Activated CD4-positive, alpha-beta T cell treated with anti-CD3 and anti-CD28 coated beads for 36 hours (primary cell): ENCODE data around the gene CTDSP2. TPM values are rescaled to one million over a fixed set of nuclear protein-coding genes. Genes with fewer than 3 reads are reported as not detected.

Experiments
- ATAC-seq: fragments of 200-7000 bp; cut with Tn5 transposase; one replicate; pipeline ENCODE4 v1.10.0; 2021; ENCODE audit warnings: mild to moderate bottlenecking, moderate library complexity
- CTCF ChIA-PET: fragments of 350-600 bp; sonication (Branson Sonifier 250); formaldehyde crosslinking; loops from one replicate; lab custom pipeline; 2021; ENCODE audit warnings: antibody characterized with exemption; lab: Charles Lee
- POLR2A ChIA-PET: fragments of 350-600 bp; sonication (Branson Sonifier 250); formaldehyde crosslinking; loops from one replicate; lab custom pipeline; 2021; ENCODE audit warnings: antibody characterized with exemption, inconsistent platforms; lab: Charles Lee
- DNase-seq: peaks from one replicate; pipeline ENCODE4 v3.0.0-alpha.2; 2020
- H3K27ac Mint-ChIP-seq: one replicate; pipeline ENCODE4 v1.8.0; 2021; ENCODE audit warnings: mixed read lengths
- H3K27me3 Mint-ChIP-seq: one replicate; pipeline ENCODE4 v1.8.0; 2021; ENCODE audit warnings: mixed read lengths
- H3K36me3 Mint-ChIP-seq: one replicate; pipeline ENCODE4 v1.8.0; 2021; ENCODE audit warnings: low read depth, mixed read lengths
- H3K4me1 Mint-ChIP-seq: one replicate; pipeline ENCODE4 v1.8.0; 2021; ENCODE audit warnings: mixed read lengths
- H3K4me3 Mint-ChIP-seq: one replicate; pipeline ENCODE4 v1.8.0; 2021; ENCODE audit warnings: mild to moderate bottlenecking, moderate library complexity, mixed read lengths
- H3K9me3 Mint-ChIP-seq: one replicate; pipeline ENCODE4 v1.8.0; 2021; ENCODE audit warnings: low read depth, mixed read lengths
- intact Hi-C, 2 experiments: fragments of 100-400 bp; cut with DNase I in 1 of 2; cut with micrococcal nuclease in 1 of 2; formaldehyde crosslinking; loops; one replicate each; pipeline versions ENCODE4 v1.14.2 to v1.15.1; 2022 to 2024; cut with DNase I, micrococcal nuclease
- total RNA-seq, 2 experiments: library from RNA; stranded (reverse); gene quantifications; one replicate each; pipeline ENCODE4 v1.2.3, GENCODE V29; 2021

CTDSP2 gene
- total RNA-seq, 2 experiments from 2014 or later: 80.9 to 85.4 TPM

GRCh38 chr12:57877876-57878275 lies 31.3 kb upstream of the CTDSP2 start:
- H3K36me3 Mint-ChIP-seq: no peaks in the 10 kb centered on the region
- no peak overlapping the region for H3K4me3 Mint-ChIP-seq
- H3K4me1 Mint-ChIP-seq: peaks cover 10% of the 10 kb centered on the region
- DNase-seq (no peak), ATAC-seq (no peak)
- no peaks in the 10 kb centered on the region for H3K9me3 Mint-ChIP-seq
- ChIA-PET POLR2A (no interaction called here), CTCF (interaction anchor here (0.6 to 2.6 kb wide), 4 partner anchors 12 to 74 kb away, joined by 3 to 7 read pairs (median 4); no protein-coding TSS in a partner anchor)
- no peak overlapping the region for H3K27ac Mint-ChIP-seq
- intact Hi-C loops: no loop called here
- H3K27me3 Mint-ChIP-seq: peaks cover 2% of the 10 kb centered on the region

GRCh38 chr12:57875753-57876547 lies 29.4 kb upstream of the CTDSP2 start:
- ATAC-seq (peak; percentile 66), DNase-seq (no peak)
- H3K36me3 Mint-ChIP-seq: no peaks in the 10 kb centered on the region
- H3K9me3 Mint-ChIP-seq: no peaks in the 10 kb centered on the region
- CTCF ChIA-PET: interaction anchor here (0.7 to 2.6 kb wide), 5 partner anchors 11 to 39 kb away, joined by 3 to 7 read pairs (median 5); no protein-coding TSS in a partner anchor
- intact Hi-C loops: no loop called here
- H3K27me3 Mint-ChIP-seq: peaks cover 2% of the 10 kb centered on the region
- H3K4me3 Mint-ChIP-seq: no peak overlapping the region
- POLR2A ChIA-PET: no interaction called here
- no peak overlapping the region for H3K27ac Mint-ChIP-seq
- peaks cover 10% of the 10 kb centered on the region for H3K4me1 Mint-ChIP-seq

- DNase-seq (no peak), ATAC-seq (no peak)
- peaks cover 2% of the 10 kb centered on the region for H3K27me3 Mint-ChIP-seq
- CTCF ChIA-PET: interaction anchor here (0.6 to 1.7 kb wide), 4 partner anchors 9 to 63 kb away, joined by 3 to 7 read pairs (median 4); no protein-coding TSS in a partner anchor
- intact Hi-C loops: no loop called here
- H3K9me3 Mint-ChIP-seq: no peaks in the 10 kb centered on the region
- no peak overlapping the region for H3K4me3 Mint-ChIP-seq
- H3K27ac Mint-ChIP-seq: no peak overlapping the region
- H3K4me1 Mint-ChIP-seq: peaks cover 10% of the 10 kb centered on the region
- no peaks in the 10 kb centered on the region for H3K36me3 Mint-ChIP-seq
- POLR2A ChIA-PET: interaction anchor here (0.5 kb wide), 1 partner anchor 289 kb away, joined by 5 read pairs; no protein-coding TSS in a partner anchor
Measured at GRCh38 chr12:57874166-57875108, 27.9 kb upstream of the CTDSP2 start.

GRCh38 chr12:57872362-57872761 lies 25.8 kb upstream of the CTDSP2 start:
- intact Hi-C loops: no loop called here
- ChIA-PET CTCF (interaction anchor here (0.6 to 1.7 kb wide), 3 partner anchors 40 to 70 kb away, joined by 3 to 4 read pairs (median 3); no protein-coding TSS in a partner anchor), POLR2A (no interaction called here)
- Mint-ChIP-seq H3K4me3 (no peak overlapping the region), H3K27me3 (peaks cover 2% of the 10 kb centered on the region), H3K36me3 (no peaks in the 10 kb centered on the region), H3K9me3 (no peaks in the 10 kb centered on the region), H3K27ac (no peak overlapping the region), H3K4me1 (peaks cover 10% of the 10 kb centered on the region)
- ATAC-seq (no peak), DNase-seq (no peak)

GRCh38 chr12:57869927-57870318 lies 23.4 kb upstream of the CTDSP2 start:
- CTCF ChIA-PET: interaction anchor here (0.8 to 0.9 kb wide), 2 partner anchors 23 to 65 kb away, joined by 3 read pairs; no protein-coding TSS in a partner anchor
- H3K4me3 Mint-ChIP-seq: no peak overlapping the region
- H3K9me3 Mint-ChIP-seq: no peaks in the 10 kb centered on the region
- ATAC-seq (no peak), DNase-seq (no peak)
- POLR2A ChIA-PET: no interaction called here
- intact Hi-C loops: no loop called here
- no peaks in the 10 kb centered on the region for H3K36me3 Mint-ChIP-seq
- no peak overlapping the region for H3K27ac Mint-ChIP-seq
- H3K27me3 Mint-ChIP-seq: peaks cover 3% of the 10 kb centered on the region
- peaks cover 3% of the 10 kb centered on the region for H3K4me1 Mint-ChIP-seq

DNA sequence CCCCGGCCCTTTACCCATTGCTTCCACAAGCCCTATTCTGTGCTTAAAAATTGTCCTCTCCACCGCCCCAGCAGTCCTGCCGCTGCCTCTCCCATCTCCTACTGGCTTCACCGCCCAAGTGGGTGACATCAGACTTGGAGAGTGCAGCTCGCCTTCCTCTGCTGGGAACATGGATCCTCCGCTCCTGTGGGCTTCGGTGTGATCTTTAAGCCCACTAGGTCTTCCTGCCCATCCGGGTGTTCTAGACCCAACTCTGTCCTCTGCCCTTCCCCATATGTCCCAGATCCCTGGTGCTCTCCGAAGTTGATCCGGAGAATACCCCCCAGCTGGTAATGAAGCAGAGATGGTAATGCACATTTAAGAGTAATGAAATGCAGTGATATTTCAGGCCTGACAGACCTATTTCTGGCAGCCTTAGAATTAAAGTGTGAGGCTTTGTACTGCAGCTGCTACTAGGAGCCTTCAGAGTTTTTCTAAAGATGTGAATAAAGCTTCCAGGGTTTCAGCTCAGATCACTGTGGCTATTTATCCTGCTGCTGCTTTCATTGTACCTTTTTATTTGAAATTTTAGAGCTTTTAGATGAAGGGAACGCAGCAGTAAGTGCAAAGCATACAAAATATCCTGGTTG lies 22.9 kb upstream of the CTDSP2 start:
- ChIA-PET CTCF (interaction anchor here (0.6 to 0.9 kb wide), 3 partner anchors 22 to 64 kb away, joined by 3 read pairs; no protein-coding TSS in a partner anchor), POLR2A (no interaction called here)
- peaks cover 7% of the 10 kb centered on the region for H3K4me1 Mint-ChIP-seq

GRCh38 chr12:57868851-57869268 lies 22.3 kb upstream of the CTDSP2 start:
- ATAC-seq: no peak
- Mint-ChIP-seq H3K4me3 (no peak overlapping the region), H3K27me3 (peaks cover 3% of the 10 kb centered on the region), H3K9me3 (no peaks in the 10 kb centered on the region), H3K36me3 (no peaks in the 10 kb centered on the region), H3K4me1 (peaks cover 7% of the 10 kb centered on the region), H3K27ac (no peak overlapping the region)
- POLR2A ChIA-PET: no interaction called here
- intact Hi-C loops: no loop called here
- DNase-seq: no peak
- CTCF ChIA-PET: interaction anchor here (0.6 kb wide), 1 partner anchor 28 kb away, joined by 3 read pairs; no protein-coding TSS in a partner anchor

More for the DNA sequence above, 22.9 kb upstream of the CTDSP2 start:
- ATAC-seq: no peak
- Mint-ChIP-seq H3K27ac (no peak overlapping the region), H3K9me3 (no peaks in the 10 kb centered on the region), H3K36me3 (no peaks in the 10 kb centered on the region), H3K4me3 (no peak overlapping the region), H3K27me3 (peaks cover 3% of the 10 kb centered on the region)
- DNase-seq: no peak
- intact Hi-C loops: no loop called here

DNA sequence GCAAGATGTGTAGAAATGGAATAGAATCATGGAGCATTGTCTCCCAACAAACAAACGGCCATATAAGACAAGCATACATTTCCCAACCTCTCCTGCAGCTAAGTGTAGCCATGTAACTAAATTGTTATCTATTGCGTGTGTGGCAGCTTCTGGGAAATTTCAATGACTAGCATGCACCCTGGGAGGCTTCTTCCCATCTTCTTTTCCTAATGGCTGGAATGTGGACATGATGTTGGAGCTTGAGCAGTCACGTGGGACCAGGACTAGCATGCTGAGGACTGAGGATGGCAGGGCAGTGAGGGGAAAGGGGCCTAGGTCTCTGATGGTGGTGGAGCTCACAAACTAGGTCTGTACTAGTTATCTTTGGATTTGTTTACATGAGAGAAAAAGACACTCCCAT lies 21.7 kb upstream of the CTDSP2 start:
- peaks cover 3% of the 10 kb centered on the region for H3K27me3 Mint-ChIP-seq
- no peak overlapping the region for H3K4me3 Mint-ChIP-seq
- H3K36me3 Mint-ChIP-seq: no peaks in the 10 kb centered on the region
- ATAC-seq (no peak), DNase-seq (no peak)
- no peaks in the 10 kb centered on the region for H3K9me3 Mint-ChIP-seq
- ChIA-PET POLR2A (no interaction called here), CTCF (interaction anchor here (0.9 kb wide), 1 partner anchor 285 kb away, joined by 3 read pairs; no protein-coding TSS in a partner anchor)
- intact Hi-C loops: no loop called here
- no peak overlapping the region for H3K27ac Mint-ChIP-seq
- peaks cover 7% of the 10 kb centered on the region for H3K4me1 Mint-ChIP-seq

DNA sequence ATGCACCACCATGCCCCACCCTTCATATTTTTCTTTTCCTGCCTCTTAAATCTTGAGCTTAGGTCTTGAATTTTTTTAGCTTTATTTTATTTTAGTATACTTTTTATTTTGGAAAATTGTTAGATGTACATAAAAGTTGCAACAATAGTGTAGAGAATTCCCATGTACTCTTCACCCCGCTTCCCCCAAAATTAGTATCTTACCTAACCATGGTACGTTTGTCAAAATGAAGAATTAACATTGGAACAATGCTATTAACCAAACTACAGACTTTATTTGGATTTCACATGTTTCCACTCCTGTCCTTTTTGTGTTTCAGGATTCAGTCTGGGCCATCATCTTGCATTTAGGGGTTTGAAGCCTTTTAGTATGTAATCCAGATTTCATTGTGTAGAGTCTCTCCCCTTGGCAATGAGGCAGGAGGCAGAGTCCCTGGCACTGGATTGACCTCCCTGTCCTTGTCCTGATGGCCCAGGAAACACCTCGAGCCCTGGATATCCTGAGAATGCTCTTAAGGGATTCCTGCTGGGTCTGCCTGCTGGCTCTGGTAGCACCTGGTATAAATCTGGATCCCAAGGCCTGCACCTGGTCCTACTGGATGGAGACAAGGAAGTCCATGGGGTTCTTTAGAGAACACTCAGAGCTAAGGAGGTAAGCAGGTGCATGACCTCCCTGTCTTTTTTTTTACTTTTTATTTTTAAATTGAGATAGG lies 19.9 kb upstream of the CTDSP2 start:
- intact Hi-C loops: no loop called here
- POLR2A ChIA-PET: interaction anchor here (0.6 kb wide), 1 partner anchor 63 kb away, joined by 3 read pairs; no protein-coding TSS in a partner anchor
- peaks cover 7% of the 10 kb centered on the region for H3K4me1 Mint-ChIP-seq
- ATAC-seq (no peak), DNase-seq (no peak)
- H3K4me3 Mint-ChIP-seq: no peak overlapping the region
- CTCF ChIA-PET: interaction anchor here (0.6 to 3.9 kb wide), 9 partner anchors 11 to 459 kb away, joined by 3 to 21 read pairs (median 4); partner anchors contain the start of gene CTDSP2
- peaks cover 2% of the 10 kb centered on the region for H3K27me3 Mint-ChIP-seq
- H3K36me3 Mint-ChIP-seq: no peaks in the 10 kb centered on the region
- H3K27ac Mint-ChIP-seq: no peak overlapping the region
- no peaks in the 10 kb centered on the region for H3K9me3 Mint-ChIP-seq
